Measurements from ENCODE around the gene PEX13.
"Not testable (repeated sequence)": the region's sequence is repeated elsewhere in the genome, so short reads cannot be mapped to it uniquely, and the experiment has no call there.

The PEX13 gene

GRCh38 chr2:61017003-61017555, 441 bp upstream of the PEX13 start:
- peaks cover 12% of the 10 kb centered on the region for H3K36me3 Mint-ChIP-seq (ENCODE audit: low read depth)
- peak; percentile 74 for DNase-seq (ENCODE audit: low spot score)

GRCh38 chr2:61018318-61018755, 817 bp downstream of the PEX13 start:
- peaks cover 26% of the 10 kb centered on the region for H3K4me1 Mint-ChIP-seq (ENCODE audit: low read depth)
- no peaks in the 10 kb centered on the region for H3K9me3 Mint-ChIP-seq
- no peaks in the 10 kb centered on the region for H3K27me3 Mint-ChIP-seq (ENCODE audit: low read depth)
- no peak for DNase-seq (ENCODE audit: low spot score)
- H3K27ac Mint-ChIP-seq: peak overlapping the region; percentile 94
- peaks cover 21% of the 10 kb centered on the region for H3K36me3 Mint-ChIP-seq (ENCODE audit: low read depth)
- peak overlapping the region; percentile 100 for H3K4me3 Mint-ChIP-seq

More at GRCh38 chr2:61017003-61017555, 441 bp upstream of the PEX13 start:
- H3K4me3 Mint-ChIP-seq: peak overlapping the region; percentile 100
- peak overlapping the region; percentile 94 for H3K27ac Mint-ChIP-seq
- H3K27me3 Mint-ChIP-seq (ENCODE audit: low read depth): no peaks in the 10 kb centered on the region
- H3K9me3 Mint-ChIP-seq: no peaks in the 10 kb centered on the region
- peaks cover 28% of the 10 kb centered on the region for H3K4me1 Mint-ChIP-seq (ENCODE audit: low read depth)

GRCh38 chr2:61018798-61019197, 1.3 kb downstream of the PEX13 start:
- Mint-ChIP-seq H3K4me1 (ENCODE audit: low read depth) (peaks cover 26% of the 10 kb centered on the region), H3K27ac (no peak overlapping the region), H3K27me3 (ENCODE audit: low read depth) (no peaks in the 10 kb centered on the region), H3K4me3 (peak overlapping the region; percentile 100), H3K9me3 (no peaks in the 10 kb centered on the region), H3K36me3 (ENCODE audit: low read depth) (peaks cover 22% of the 10 kb centered on the region)
- no peak for DNase-seq (ENCODE audit: low spot score)

GRCh38 chr2:61021228-61021660, 3.7 kb downstream of the PEX13 start:
- peaks cover 20% of the 10 kb centered on the region for H3K4me1 Mint-ChIP-seq (ENCODE audit: low read depth)
- no peaks in the 10 kb centered on the region for H3K27me3 Mint-ChIP-seq (ENCODE audit: low read depth)
- peaks cover 26% of the 10 kb centered on the region for H3K36me3 Mint-ChIP-seq (ENCODE audit: low read depth)
- no peak overlapping the region for H3K27ac Mint-ChIP-seq
- H3K9me3 Mint-ChIP-seq: no peaks in the 10 kb centered on the region
- H3K4me3 Mint-ChIP-seq: no peak overlapping the region
- no peak for DNase-seq (ENCODE audit: low spot score)

- H3K27me3 Mint-ChIP-seq (ENCODE audit: low read depth): no peaks in the 10 kb centered on the region
- H3K4me3 Mint-ChIP-seq: no peak overlapping the region
- no peaks in the 10 kb centered on the region for H3K9me3 Mint-ChIP-seq
- H3K36me3 Mint-ChIP-seq (ENCODE audit: low read depth): peaks cover 35% of the 10 kb centered on the region
- no peak for DNase-seq (ENCODE audit: low spot score)
- H3K27ac Mint-ChIP-seq: no peak overlapping the region
- H3K4me1 Mint-ChIP-seq (ENCODE audit: low read depth): peaks cover 11% of the 10 kb centered on the region
Observed at GRCh38 chr2:61023670-61024069, 6.2 kb downstream of the PEX13 start.

GRCh38 chr2:61029533-61029932, 12.0 kb downstream of the PEX13 start:
- Mint-ChIP-seq H3K36me3 (ENCODE audit: low read depth) (peaks cover 41% of the 10 kb centered on the region), H3K9me3 (peaks cover 4% of the 10 kb centered on the region), H3K4me3 (no peak overlapping the region), H3K27me3 (ENCODE audit: low read depth) (no peaks in the 10 kb centered on the region), H3K27ac (no peak overlapping the region), H3K4me1 (ENCODE audit: low read depth) (no peaks in the 10 kb centered on the region)
- no peak for DNase-seq (ENCODE audit: low spot score)

- not testable (repeated sequence) for H3K4me3 Mint-ChIP-seq; H3K27ac Mint-ChIP-seq; DNase-seq (ENCODE audit: low spot score); H3K4me1 Mint-ChIP-seq (ENCODE audit: low read depth); H3K27me3 Mint-ChIP-seq (ENCODE audit: low read depth)
- H3K36me3 Mint-ChIP-seq (ENCODE audit: low read depth): peaks cover 65% of the 10 kb centered on the region
- peaks cover 20% of the 10 kb centered on the region for H3K9me3 Mint-ChIP-seq
Observed at GRCh38 chr2:61034592-61034991, 17.1 kb downstream of the PEX13 start.

- H3K4me1 Mint-ChIP-seq (ENCODE audit: low read depth); H3K27ac Mint-ChIP-seq: not testable (repeated sequence)
Observed at GRCh38 chr2:61036643-61037042, 19.1 kb downstream of the PEX13 start.

GRCh38 chr2:61042807-61043206, 25.3 kb downstream of the PEX13 start:
- Mint-ChIP-seq H3K36me3 (ENCODE audit: low read depth) (peaks cover 39% of the 10 kb centered on the region), H3K4me1 (ENCODE audit: low read depth) (peaks cover 6% of the 10 kb centered on the region), H3K27me3 (ENCODE audit: low read depth) (no peaks in the 10 kb centered on the region), H3K4me3 (no peak overlapping the region), H3K27ac (no peak overlapping the region), H3K9me3 (no peaks in the 10 kb centered on the region)
- DNase-seq (ENCODE audit: low spot score): no peak

More at GRCh38 chr2:61036643-61037042, 19.1 kb downstream of the PEX13 start:
- H3K36me3 Mint-ChIP-seq (ENCODE audit: low read depth): peaks cover 69% of the 10 kb centered on the region
- H3K27me3 Mint-ChIP-seq (ENCODE audit: low read depth); DNase-seq (ENCODE audit: low spot score); H3K4me3 Mint-ChIP-seq: not testable (repeated sequence)
- H3K9me3 Mint-ChIP-seq: peaks cover 20% of the 10 kb centered on the region

GRCh38 chr2:61044636-61045035, 27.1 kb downstream of the PEX13 start:
- H3K4me3 Mint-ChIP-seq: no peak overlapping the region
- no peak overlapping the region for H3K27ac Mint-ChIP-seq

GRCh38 chr2:61045226-61045625, 27.7 kb downstream of the PEX13 start:
- no peak for DNase-seq (ENCODE audit: low spot score)
- no peaks in the 10 kb centered on the region for H3K27me3 Mint-ChIP-seq (ENCODE audit: low read depth)
- no peak overlapping the region for H3K4me3 Mint-ChIP-seq
- no peaks in the 10 kb centered on the region for H3K9me3 Mint-ChIP-seq
- peaks cover 4% of the 10 kb centered on the region for H3K4me1 Mint-ChIP-seq (ENCODE audit: low read depth)
- H3K36me3 Mint-ChIP-seq (ENCODE audit: low read depth): peaks cover 37% of the 10 kb centered on the region
- no peak overlapping the region for H3K27ac Mint-ChIP-seq

More at GRCh38 chr2:61044636-61045035, 27.1 kb downstream of the PEX13 start:
- Mint-ChIP-seq H3K9me3 (no peaks in the 10 kb centered on the region), H3K4me1 (ENCODE audit: low read depth) (peaks cover 6% of the 10 kb centered on the region), H3K27me3 (ENCODE audit: low read depth) (no peaks in the 10 kb centered on the region), H3K36me3 (ENCODE audit: low read depth) (peaks cover 40% of the 10 kb centered on the region)
- no peak for DNase-seq (ENCODE audit: low spot score)

GRCh38 chr2:61045999-61046398, 28.5 kb downstream of the PEX13 start:
- H3K27ac Mint-ChIP-seq: no peak overlapping the region

GRCh38 chr2:61055557-61055956, 38.0 kb downstream of the PEX13 start:
- H3K27ac Mint-ChIP-seq: no peak overlapping the region

More at GRCh38 chr2:61045999-61046398, 28.5 kb downstream of the PEX13 start:
- Mint-ChIP-seq H3K27me3 (ENCODE audit: low read depth) (no peaks in the 10 kb centered on the region), H3K9me3 (no peaks in the 10 kb centered on the region), H3K36me3 (ENCODE audit: low read depth) (peaks cover 38% of the 10 kb centered on the region), H3K4me3 (no peak overlapping the region), H3K4me1 (ENCODE audit: low read depth) (peaks cover 4% of the 10 kb centered on the region)
- DNase-seq (ENCODE audit: low spot score): no peak

GRCh38 chr2:61057562-61057961, 40.0 kb downstream of the PEX13 start:
- Mint-ChIP-seq H3K4me1 (ENCODE audit: low read depth) (no peaks in the 10 kb centered on the region), H3K27me3 (ENCODE audit: low read depth) (no peaks in the 10 kb centered on the region), H3K36me3 (ENCODE audit: low read depth) (peaks cover 9% of the 10 kb centered on the region), H3K9me3 (no peaks in the 10 kb centered on the region), H3K4me3 (no peak overlapping the region), H3K27ac (no peak overlapping the region)
- DNase-seq (ENCODE audit: low spot score): no peak

More at GRCh38 chr2:61055557-61055956, 38.0 kb downstream of the PEX13 start:
- H3K36me3 Mint-ChIP-seq (ENCODE audit: low read depth): peaks cover 12% of the 10 kb centered on the region
- DNase-seq (ENCODE audit: low spot score): no peak
- H3K4me3 Mint-ChIP-seq: no peak overlapping the region
- no peaks in the 10 kb centered on the region for H3K4me1 Mint-ChIP-seq (ENCODE audit: low read depth)
- no peaks in the 10 kb centered on the region for H3K9me3 Mint-ChIP-seq
- H3K27me3 Mint-ChIP-seq (ENCODE audit: low read depth): no peaks in the 10 kb centered on the region

- Mint-ChIP-seq H3K4me3 (no peak overlapping the region), H3K27me3 (ENCODE audit: low read depth) (no peaks in the 10 kb centered on the region), H3K4me1 (ENCODE audit: low read depth) (no peaks in the 10 kb centered on the region), H3K27ac (no peak overlapping the region), H3K9me3 (no peaks in the 10 kb centered on the region), H3K36me3 (ENCODE audit: low read depth) (peaks cover 9% of the 10 kb centered on the region)
- no peak for DNase-seq (ENCODE audit: low spot score)
Observed at GRCh38 chr2:61059382-61059781, 41.9 kb downstream of the PEX13 start.
